ENCODE data around the gene DCK. TPM values are rescaled to one million over a fixed set of nuclear protein-coding genes. Genes with fewer than 3 reads are reported as not detected.

Gene DCK
- total and polyA plus RNA-seq, 2 of the 4 experiments (the other 2 are of a cell fraction) = 7.0 to 8.9 TPM

DNA sequence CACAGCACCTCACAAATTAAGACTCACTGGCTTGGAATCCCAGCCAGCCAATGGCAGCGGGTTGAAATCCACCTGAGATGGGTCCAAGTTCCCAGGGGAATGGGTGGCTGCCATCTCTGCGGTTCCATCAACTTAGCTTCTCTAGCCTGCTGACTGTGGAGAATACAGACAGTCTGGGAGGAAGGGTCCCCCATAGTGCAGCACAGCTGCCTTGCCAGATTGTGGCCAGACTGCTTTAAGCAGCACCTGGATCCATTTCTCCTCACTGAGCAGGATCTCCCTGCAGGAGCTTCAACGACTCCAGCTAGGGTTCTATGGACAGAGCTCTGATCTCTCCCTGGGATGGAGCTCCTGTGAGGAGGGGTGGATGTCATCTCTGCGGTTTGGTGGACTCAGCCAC is 51.8 kb downstream of the DCK start:
- Histone ChIP-seq H3K4me1 (ENCODE audit: control insufficient read depth, insufficient read depth, low read length) (no peaks in the 10 kb centered on the region), H3K9ac (ENCODE audit: low read depth, low read length) (no peak overlapping the region), H3K27ac (ENCODE audit: insufficient read depth, low read length) (no peak overlapping the region), H3K23ac (ENCODE audit: low read depth, low read length) (no peak overlapping the region), H4K20me1 (ENCODE audit: insufficient read depth, low read length) (no peaks in the 10 kb centered on the region), H2AFZ (replicated peaks; ENCODE audit: low read length, poor library complexity) (no peak overlapping the region), H4K91ac (ENCODE audit: insufficient read depth, low read depth, low read length) (no peak overlapping the region), H4K8ac (ENCODE audit: low read depth in 2 of 2, low read length in 2 of 2) (no peak overlapping the region), H3K9me3 (ENCODE audit: control insufficient read depth, insufficient read depth, low read length) (no peaks in the 10 kb centered on the region), H3K4ac (ENCODE audit: low read depth, low read length) (no peak overlapping the region), H2AK9ac (replicated peaks; ENCODE audit: low read depth, low read length, poor library complexity) (no peak overlapping the region), H3K27me3 (ENCODE audit: control insufficient read depth, insufficient read depth, low read length) (no peaks in the 10 kb centered on the region), H3K4me2 (ENCODE audit: low read depth, low read length) (no peak overlapping the region), H3K56ac (ENCODE audit: extremely low read depth, insufficient read depth, low read length) (no peak overlapping the region), H2BK120ac (ENCODE audit: low read depth, low read length) (no peak overlapping the region), H2BK5ac (ENCODE audit: low read depth, low read length, poor library complexity, severe bottlenecking) (no peak overlapping the region), H3K14ac (replicated peaks; ENCODE audit: low read depth, low read length) (no peak overlapping the region), H3K36me3 (ENCODE audit: control insufficient read depth, insufficient read depth, low read length) (no peaks in the 10 kb centered on the region), H3K9me1 (ENCODE audit: insufficient read depth, low read length) (no peaks in the 10 kb centered on the region), H3K4me3 (ENCODE audit: insufficient read depth, low read depth, low read length) (no peak overlapping the region), H2AK5ac (ENCODE audit: low read depth, low read length) (no peak overlapping the region), H4K5ac (ENCODE audit: low read depth, low read length) (no peak overlapping the region), H2BK20ac (ENCODE audit: low read depth, low read length) (no peak overlapping the region), H2BK15ac (ENCODE audit: low read depth, low read length) (no peak overlapping the region), H3K79me1 (ENCODE audit: low read depth in 1 of 2, low read length in 2 of 2) (no peaks in the 10 kb centered on the region; a peak in 1 of 4 replicates), H3K18ac (ENCODE audit: low read depth, low read length) (no peak overlapping the region)
- CTCF ChIA-PET = no interaction called here
- DNase-seq (no peak), ATAC-seq (ENCODE audit: low read depth) (no peak)
- dilution Hi-C loops (cut with HindIII; ENCODE audit: low sequenced_read_pairs, unreplicated experiment) (no loop called here), intact Hi-C loops (cut with micrococcal nuclease) (no loop called here), in situ Hi-C loops (cut with MboI; ENCODE audit: low sequenced_read_pairs) (loop anchor here (10.0 to 25.0 kb wide), 2 partner anchors 517 to 670 kb away; no protein-coding TSS in a partner anchor)
- WGBS, 2 experiments (ENCODE audit: extremely low coverage in 2 of 2, insufficient read length in 1 of 2) = no CpG with 5 or more reads among the region's 4 CpGs
- no peak for TF ChIP-seq NFE2L2 (IDR thresholded peaks at IDR 0.05; ENCODE audit: low read depth, low read length)
- no peak for TF ChIP-seq FOS (IDR thresholded peaks at IDR 0.05; ENCODE audit: low read depth, low read length)
- no peak for TF ChIP-seq CTCF (conservative IDR thresholded peaks at IDR 0.05; ENCODE audit: low read depth, low read length)
- no peak for TF ChIP-seq CHD1 (IDR thresholded peaks at IDR 0.05; ENCODE audit: low read depth, low read length)
- TF ChIP-seq USF2 (IDR thresholded peaks at IDR 0.05; ENCODE audit: low read depth, low read length) = no peak
- TF ChIP-seq RFX5 (IDR thresholded peaks at IDR 0.05; ENCODE audit: low read depth, low read length) = no peak
- no peak for TF ChIP-seq MAZ (IDR thresholded peaks at IDR 0.05; ENCODE audit: borderline replicate concordance, low read depth, low read length)
- no peak for TF ChIP-seq CEBPB (IDR thresholded peaks at IDR 0.05; ENCODE audit: low read depth, low read length)
- TF ChIP-seq, protein P1, sequence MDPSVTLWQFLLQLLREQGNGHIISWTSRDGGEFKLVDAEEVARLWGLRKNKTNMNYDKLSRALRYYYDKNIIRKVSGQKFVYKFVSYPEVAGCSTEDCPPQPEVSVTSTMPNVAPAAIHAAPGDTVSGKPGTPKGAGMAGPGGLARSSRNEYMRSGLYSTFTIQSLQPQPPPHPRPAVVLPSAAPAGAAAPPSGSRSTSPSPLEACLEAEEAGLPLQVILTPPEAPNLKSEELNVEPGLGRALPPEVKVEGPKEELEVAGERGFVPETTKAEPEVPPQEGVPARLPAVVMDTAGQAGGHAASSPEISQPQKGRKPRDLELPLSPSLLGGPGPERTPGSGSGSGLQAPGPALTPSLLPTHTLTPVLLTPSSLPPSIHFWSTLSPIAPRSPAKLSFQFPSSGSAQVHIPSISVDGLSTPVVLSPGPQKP (IDR thresholded peaks at IDR 0.05; ENCODE audit: borderline replicate concordance, low read depth, low read length) = no peak
- POLR2A ChIA-PET (ENCODE audit: unreplicated experiment) = no interaction called here
- BruUV-seq (replicated peaks) = no TSS peak
